NCI-H2107 treated with DMSO at 0.1 percent for 48 hours (cell line): ENCODE measurements around the gene COMTD1.

Experiments
- DNase-seq: peaks from one replicate; lab custom pipeline; 2025; ENCODE audit not compliant: unreplicated experiment; lab: John Stamatoyannopoulos, UW

The COMTD1 gene

GRCh38 chr10:75245354-75246250 is 9.8 kb upstream of the COMTD1 start:
- DNase-seq = no peak

GRCh38 chr10:75244487-75245353 is 9.0 kb upstream of the COMTD1 start:
- no peak for DNase-seq

- no peak for DNase-seq
Observed at GRCh38 chr10:75243426-75243825, 7.7 kb upstream of the COMTD1 start.

GRCh38 chr10:75240329-75241076 is 4.7 kb upstream of the COMTD1 start:
- DNase-seq = no peak

GRCh38 chr10:75239096-75239790 is 3.5 kb upstream of the COMTD1 start:
- DNase-seq = no peak

GRCh38 chr10:75238182-75239095 is 2.7 kb upstream of the COMTD1 start:
- DNase-seq = no peak

- no peak for DNase-seq
Observed at GRCh38 chr10:75236178-75236825, 545 bp upstream of the COMTD1 start.

- DNase-seq = no peak
Observed at GRCh38 chr10:75234683-75235374, 928 bp downstream of the COMTD1 start.

GRCh38 chr10:75234017-75234682 is 1.6 kb downstream of the COMTD1 start:
- DNase-seq = peak; percentile 72

- no peak for DNase-seq
Observed at GRCh38 chr10:75233444-75234016, 2.2 kb downstream of the COMTD1 start.

- DNase-seq = no peak
Observed at GRCh38 chr10:75231672-75232581, 3.8 kb downstream of the COMTD1 start.

GRCh38 chr10:75230600-75231038 is 5.1 kb downstream of the COMTD1 start:
- DNase-seq = peak; percentile 35

GRCh38 chr10:75229971-75230370 is 5.8 kb downstream of the COMTD1 start:
- no peak for DNase-seq

- DNase-seq = no peak
Observed at GRCh38 chr10:75228834-75229233, 6.9 kb downstream of the COMTD1 start.

- DNase-seq = no peak
Observed at GRCh38 chr10:75228278-75228677, 7.5 kb downstream of the COMTD1 start.

- no peak for DNase-seq
Observed at GRCh38 chr10:75226656-75227055, 9.1 kb downstream of the COMTD1 start.
